SIG-M5 treated with dmso at 0.1 percent for 504 hours (cell line): Measurements from ENCODE around the gene LRRC46.
A peak's percentile ranks its signal among the peaks of the same experiment; 100 is the strongest.

Experiments
- DNase-seq: peaks from one replicate; lab custom pipeline; 2025; ENCODE audit not compliant: unreplicated experiment; lab: John Stamatoyannopoulos, UW

LRRC46 gene

DNA sequence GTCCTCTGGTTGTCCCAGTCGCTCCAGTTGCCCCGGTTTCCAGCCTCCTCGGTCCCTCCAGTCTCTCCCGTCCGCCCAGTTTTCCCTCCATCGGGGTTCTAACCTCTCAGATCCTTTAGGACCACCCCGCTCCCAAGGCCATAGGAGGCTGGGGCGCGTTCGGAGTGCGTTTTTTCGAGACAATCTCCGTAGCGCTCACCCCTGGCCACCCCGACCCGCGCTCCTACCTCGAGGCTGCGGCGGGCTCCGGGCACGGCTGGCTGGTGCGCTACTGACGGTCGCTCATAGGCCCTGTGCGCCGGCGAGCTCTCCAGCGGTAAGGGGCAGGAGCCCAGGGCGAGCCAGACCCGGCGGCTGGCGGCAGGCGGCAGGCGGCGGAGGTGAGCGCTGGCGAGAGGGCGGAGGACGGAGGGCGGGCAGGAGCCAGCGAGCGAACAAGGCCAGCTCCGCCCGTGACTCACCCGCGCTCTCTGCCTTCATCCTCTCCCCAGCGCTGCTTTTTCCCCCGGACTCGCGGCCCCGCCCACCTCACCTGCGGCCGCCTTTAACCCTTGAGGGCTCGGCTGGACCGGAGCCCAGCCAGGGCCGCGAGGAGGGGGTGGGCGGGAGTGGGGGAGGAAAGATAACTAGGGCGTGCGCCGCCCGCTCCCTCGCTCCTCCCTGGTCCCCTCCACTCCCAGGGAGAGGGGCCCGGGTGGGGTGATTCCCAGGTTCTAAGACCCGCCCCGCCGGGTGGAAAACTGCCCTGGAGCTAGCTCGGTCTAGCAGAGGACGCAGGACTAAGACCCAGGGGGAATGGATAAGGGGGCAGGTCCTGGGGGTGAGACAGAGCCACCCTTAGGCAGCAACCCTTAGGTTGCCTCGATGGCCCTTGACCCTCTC lies 19.5 kb downstream of the LRRC46 start, which contains the start of gene SP6:
Gene SP6 (minus strand): TSS at position 472 of the 882 bp plus-strand sequence. CDS start 2,734 bp downstream, outside the sequence.
- DNase-seq, result peak; percentile 72

DNA sequence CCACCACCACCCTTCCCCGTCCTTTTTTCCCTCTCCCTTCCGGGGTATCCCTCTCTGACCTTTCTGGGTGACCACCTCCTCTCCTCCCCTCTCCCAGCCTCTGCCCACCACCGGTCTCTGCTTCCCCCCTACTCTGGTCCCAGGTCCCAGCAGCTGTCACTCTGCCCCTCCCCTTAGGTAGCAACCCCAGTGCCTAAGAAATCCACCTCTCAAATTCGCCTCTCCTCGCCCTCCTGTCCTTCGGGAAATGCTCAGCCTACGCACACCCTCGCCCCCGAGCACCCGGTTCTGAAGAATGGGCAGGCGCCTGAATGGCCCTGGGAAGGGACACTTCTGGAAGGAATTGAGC lies 20.3 kb downstream of the LRRC46 start:
- no peak for DNase-seq

DNA sequence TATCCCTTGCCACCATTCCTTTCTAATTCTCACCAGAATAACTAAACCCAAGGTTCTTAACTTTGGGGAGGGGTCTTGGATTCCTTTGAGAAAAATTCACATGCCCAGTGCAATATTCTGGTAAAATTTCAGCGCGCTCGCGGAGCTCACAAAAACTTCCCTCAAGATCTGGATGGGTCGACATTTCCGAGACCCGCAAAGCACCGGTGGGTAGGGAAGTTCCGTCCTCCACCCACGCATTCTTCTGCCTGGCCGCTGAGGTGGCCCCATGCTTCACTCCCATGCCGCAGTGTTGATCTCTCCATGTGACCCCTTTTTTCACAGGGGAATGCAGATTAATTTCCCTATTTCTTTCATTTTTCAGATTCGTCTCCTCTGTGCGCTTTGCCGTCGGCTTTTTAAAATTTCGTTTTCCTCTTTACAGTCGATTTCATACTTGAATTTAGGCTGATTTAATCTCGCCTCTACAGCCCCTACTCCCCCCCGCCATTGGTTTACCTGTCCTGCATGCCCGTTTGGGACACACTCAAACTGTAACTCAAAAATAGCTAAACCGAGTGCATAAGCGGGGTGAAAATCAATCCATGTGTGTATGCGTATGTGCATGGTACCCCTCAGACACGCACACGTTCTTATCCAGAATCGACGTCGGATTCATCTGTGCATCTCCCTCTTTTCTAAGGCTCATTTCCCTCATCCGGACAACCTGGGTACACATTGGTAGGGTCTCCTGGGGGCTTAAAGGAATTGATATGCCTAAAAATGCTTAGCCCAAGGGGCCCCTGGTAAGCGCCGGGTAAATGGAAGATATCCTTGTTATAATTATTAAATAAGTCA lies 20.9 kb downstream of the LRRC46 start:
- DNase-seq, result no peak

GRCh38 chr17:47853616-47854015 lies 22.1 kb downstream of the LRRC46 start:
- no peak for DNase-seq

GRCh38 chr17:47855737-47856136 lies 24.3 kb downstream of the LRRC46 start:
- no peak for DNase-seq

GRCh38 chr17:47856830-47857229 lies 25.4 kb downstream of the LRRC46 start:
- no peak for DNase-seq

- DNase-seq, result peak; percentile 33
These were observed 26.3 kb downstream of the LRRC46 start for GRCh38 chr17:47857551-47858455.

DNA sequence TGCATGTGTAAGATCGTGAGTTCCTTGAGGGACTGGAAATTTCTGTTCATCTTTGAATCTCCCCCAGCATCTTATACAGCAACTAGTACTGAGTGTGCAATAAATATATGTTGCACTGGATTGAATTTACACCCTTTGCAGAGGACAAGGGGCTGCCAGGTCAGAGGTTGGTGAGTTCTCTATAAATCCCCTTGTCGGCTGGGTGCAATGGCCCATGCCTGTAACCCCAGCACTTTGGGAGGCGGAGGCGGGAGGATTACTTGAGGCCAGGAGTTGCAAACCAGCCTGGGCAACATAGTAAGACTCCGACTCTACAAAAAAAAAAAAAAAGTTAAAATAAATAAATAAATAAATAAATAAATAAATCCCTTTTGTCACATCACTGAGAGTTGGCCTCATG lies 28.9 kb downstream of the LRRC46 start:
- no peak for DNase-seq

GRCh38 chr17:47862621-47863440 lies 31.4 kb downstream of the LRRC46 start:
- DNase-seq, result no peak

GRCh38 chr17:47864791-47865216 lies 33.3 kb downstream of the LRRC46 start:
- no peak for DNase-seq

GRCh38 chr17:47866941-47867340 lies 35.5 kb downstream of the LRRC46 start:
- no peak for DNase-seq

- DNase-seq, result no peak
These were observed 36.5 kb downstream of the LRRC46 start for GRCh38 chr17:47867813-47868533.

DNA sequence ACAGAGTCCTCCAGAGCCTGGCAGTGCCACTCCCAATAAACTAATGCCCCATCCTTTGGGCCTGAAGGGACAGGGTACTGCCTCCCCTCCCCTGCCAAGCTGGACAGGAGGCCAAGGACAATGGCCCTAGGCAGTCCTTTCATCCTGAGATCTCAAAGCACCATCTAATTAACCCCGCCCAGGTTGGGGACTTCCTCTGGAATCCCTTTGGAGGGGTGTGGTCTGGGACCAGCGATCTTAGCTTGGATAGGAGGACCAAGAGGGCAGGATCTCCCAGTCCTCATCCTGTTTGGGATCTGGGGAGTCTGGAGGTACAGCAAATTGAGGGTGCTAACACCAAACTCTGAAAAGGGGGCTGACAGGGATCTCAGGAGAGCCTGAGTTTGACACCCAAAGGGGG lies 37.6 kb downstream of the LRRC46 start:
- DNase-seq, result no peak

DNA sequence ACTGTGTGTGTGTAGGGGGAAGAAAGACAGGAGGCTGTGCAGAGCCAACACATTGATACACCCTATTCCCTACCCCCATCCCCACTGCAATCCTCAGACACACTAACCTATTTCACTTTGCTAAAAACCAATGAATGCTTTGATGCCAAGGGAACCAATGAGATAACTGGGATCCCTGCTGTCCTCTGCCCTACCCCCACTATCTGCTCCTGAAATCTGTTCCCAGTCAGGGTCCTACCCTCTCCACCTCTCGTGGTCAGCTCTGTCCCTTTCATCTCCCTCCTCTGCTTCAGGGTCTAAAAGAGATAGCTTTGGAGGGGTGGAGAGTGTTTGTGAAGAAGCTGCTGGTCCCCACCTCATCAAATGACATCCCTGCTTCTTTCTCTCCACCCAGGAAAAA lies 38.6 kb downstream of the LRRC46 start:
- no peak for DNase-seq

GRCh38 chr17:47871048-47871447 lies 39.6 kb downstream of the LRRC46 start:
- no peak for DNase-seq

GRCh38 chr17:47872019-47872650 lies 40.7 kb downstream of the LRRC46 start:
- DNase-seq, result no peak

DNA sequence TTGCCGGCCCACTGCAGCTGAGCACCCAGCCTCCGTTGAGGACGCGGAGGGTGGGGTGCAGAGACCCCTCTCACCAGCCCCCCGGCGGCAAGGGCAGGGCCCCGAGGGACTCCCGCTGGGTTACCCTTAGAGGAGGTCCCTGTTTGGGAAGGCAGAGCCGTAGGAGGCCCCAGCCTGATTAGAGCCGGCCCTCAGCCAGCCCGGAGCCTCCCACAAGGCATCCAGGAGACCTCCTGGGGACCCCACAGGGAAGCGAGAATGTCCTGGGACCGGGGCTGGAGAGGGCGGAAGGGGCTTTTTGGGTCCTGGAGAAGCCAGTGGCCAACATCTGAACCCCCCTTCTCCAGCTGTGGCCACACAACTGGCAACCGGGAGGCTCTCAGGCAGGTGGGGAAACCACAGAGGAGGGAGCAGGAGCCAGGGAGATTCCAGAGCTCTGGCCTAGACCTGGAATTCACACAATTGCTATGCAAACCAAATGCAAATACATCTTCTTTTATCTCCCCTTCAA lies 41.2 kb downstream of the LRRC46 start:
- DNase-seq, result no peak

DNA sequence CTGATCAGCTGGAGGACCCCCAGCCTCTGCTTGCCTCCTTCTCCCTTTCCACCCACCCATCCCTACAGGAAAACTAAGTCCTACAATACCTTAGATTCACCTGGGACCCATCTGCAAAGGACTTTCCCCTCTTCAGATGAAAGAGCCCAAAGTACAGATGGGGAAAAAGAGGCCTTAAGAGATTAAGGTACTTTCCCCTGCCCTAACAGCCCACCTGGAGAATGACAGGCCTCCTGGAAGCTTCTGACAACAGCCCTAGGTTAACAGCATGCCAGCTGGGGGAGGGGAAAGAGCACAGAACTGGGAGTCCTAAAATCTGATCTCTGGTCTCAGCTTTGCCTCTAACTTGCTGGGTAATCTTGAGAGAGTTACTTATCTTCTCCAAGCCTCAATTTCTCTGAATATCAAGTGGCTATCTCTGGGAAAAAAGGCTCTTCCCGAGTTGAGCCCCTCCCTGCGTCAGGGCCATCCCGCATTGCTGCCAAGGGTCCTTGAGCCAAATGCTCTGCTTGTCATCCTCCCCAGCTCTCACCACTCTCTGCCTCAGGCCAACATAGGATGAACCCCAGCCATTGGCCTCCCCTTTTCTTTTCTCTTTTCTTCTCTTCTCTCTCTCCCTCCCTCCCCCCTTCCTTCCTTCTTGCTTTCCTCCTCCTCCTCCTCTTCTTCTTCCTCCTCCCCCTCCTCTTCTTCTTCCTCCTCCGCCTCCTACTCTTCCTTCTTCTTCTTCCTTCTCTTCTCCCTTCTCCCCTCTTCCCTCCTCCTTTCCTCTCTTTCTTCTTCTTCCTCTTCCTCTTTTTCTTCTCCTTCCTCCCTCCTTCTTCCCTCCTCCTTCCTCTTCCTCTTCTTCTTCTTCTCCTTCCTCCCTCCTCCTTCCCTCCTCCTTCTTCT lies 42.0 kb downstream of the LRRC46 start:
- no peak for DNase-seq
